GM12875 (cell line): ENCODE data around the gene PEX10.

Experiments used
- H3K4me3 ChIP-seq: one replicate; pipeline ENCODE4 v1.5.1; 2011; ENCODE audit warnings: low read depth, low read length, control low read depth
- CTCF ChIP-seq: IDR thresholded peaks from 2 replicates; pipeline ENCODE4 v1.5.1; 2011; ENCODE audit warnings: low read depth, mild to moderate bottlenecking, control low read depth, inconsistent platforms, low read length, moderate library complexity, borderline replicate concordance; ENCODE audit not compliant: insufficient read depth

PEX10 gene

GRCh38 chr1:2431518-2431917, 19.2 kb upstream of the PEX10 start:
- H3K4me3 ChIP-seq: no peak overlapping the region
- TF ChIP-seq CTCF: no peak

- no peak for TF ChIP-seq CTCF
- no peak overlapping the region for H3K4me3 ChIP-seq
These were observed 18.7 kb upstream of the PEX10 start for GRCh38 chr1:2431103-2431502.

GRCh38 chr1:2430592-2430973, 18.2 kb upstream of the PEX10 start:
- no peak overlapping the region for H3K4me3 ChIP-seq
- no peak for TF ChIP-seq CTCF

- peak; percentile 80 for TF ChIP-seq CTCF
- H3K4me3 ChIP-seq: no peak overlapping the region
These were observed 17.6 kb upstream of the PEX10 start for GRCh38 chr1:2429780-2430591.

GRCh38 chr1:2428490-2428889, 16.1 kb upstream of the PEX10 start:
- no peak for TF ChIP-seq CTCF
- no peak overlapping the region for H3K4me3 ChIP-seq

- no peak overlapping the region for H3K4me3 ChIP-seq
These were observed 15.6 kb upstream of the PEX10 start for GRCh38 chr1:2427976-2428375.

GRCh38 chr1:2427051-2427450, 14.7 kb upstream of the PEX10 start:
- TF ChIP-seq CTCF: no peak
- no peak overlapping the region for H3K4me3 ChIP-seq

More at GRCh38 chr1:2427976-2428375, 15.6 kb upstream of the PEX10 start:
- no peak for TF ChIP-seq CTCF
